IMR-90 (cell line): ENCODE measurements around the gene ADGRL3. TPM values are rescaled to one million over a fixed set of nuclear protein-coding genes. Genes with fewer than 3 reads are reported as not detected.

Experiments
- ATAC-seq: fragments of 200-7000 bp; cut with Tn5 transposase; 2 replicates; pipeline ENCODE4 v1.9.1; 2020; ENCODE audit warnings: low read depth, mild to moderate bottlenecking, moderate library complexity
- BruUV-seq: library from RNA; stranded (reverse); fragments of 400-500 nt; replicated peaks from 2 replicates; lab custom pipeline; 2021; lab: Mats Ljungman, UMichigan
- CTCF ChIA-PET: fragments of 300-600 bp; formaldehyde crosslinking; extraction: SDS; loops from one replicate; lab custom pipeline; 2021; ENCODE audit warnings: antibody characterized with exemption; lab: Yijun Ruan, JAX
- POLR2A ChIA-PET: fragments of 300-600 bp; sonication (Branson Sonifier 250); formaldehyde crosslinking; loops from one replicate; lab custom pipeline; 2022; ENCODE audit warnings: antibody characterized with exemption; ENCODE audit not compliant: unreplicated experiment; lab: Charles Lee
- DNase-seq: peaks from one replicate; pipeline ENCODE4 v3.0.0; 2013
- H2AFZ ChIP-seq: replicated peaks from 2 replicates; pipeline ENCODE3; 2013; ENCODE audit warnings: low read length, mild to moderate bottlenecking; ENCODE audit not compliant: poor library complexity
- H2AK5ac ChIP-seq: 2 replicates; pipeline ENCODE4 v1.6.1; 2013; ENCODE audit warnings: low read depth, low read length, inconsistent platforms
- H2AK9ac ChIP-seq: replicated peaks from 2 replicates; pipeline ENCODE3; 2013; ENCODE audit warnings: mild to moderate bottlenecking, low read depth, low read length, moderate library complexity; ENCODE audit not compliant: poor library complexity
- H2BK120ac ChIP-seq: 2 replicates; pipeline ENCODE4 v1.6.1; 2013; ENCODE audit warnings: low read depth, low read length, inconsistent platforms
- H2BK15ac ChIP-seq: 3 replicates; pipeline ENCODE4 v1.6.1; 2013; ENCODE audit warnings: low read depth, low read length, inconsistent platforms
- H2BK20ac ChIP-seq: 2 replicates; pipeline ENCODE4 v1.6.1; 2013; ENCODE audit warnings: low read depth, mild to moderate bottlenecking, inconsistent platforms, low read length, moderate library complexity
- H2BK5ac ChIP-seq: 2 replicates; pipeline ENCODE4 v1.6.1; 2013; ENCODE audit warnings: mild to moderate bottlenecking, low read depth, low read length, inconsistent platforms; ENCODE audit not compliant: poor library complexity, severe bottlenecking
- H3K14ac ChIP-seq: replicated peaks from 2 replicates; pipeline ENCODE4 v1.6.1; 2013; ENCODE audit warnings: low read depth, low read length, inconsistent platforms
- H3K18ac ChIP-seq: 2 replicates; pipeline ENCODE4 v1.6.1; 2013; ENCODE audit warnings: low read depth, low read length, control low read depth
- H3K23ac ChIP-seq: 2 replicates; pipeline ENCODE4 v1.6.1; 2013; ENCODE audit warnings: low read depth, low read length, inconsistent platforms
- H3K27ac ChIP-seq: 2 replicates; pipeline ENCODE4 v1.5.1; 2013; ENCODE audit warnings: mild to moderate bottlenecking, control low read depth, low read length; ENCODE audit not compliant: insufficient read depth
- H3K27me3 ChIP-seq: 2 replicates; pipeline ENCODE4 v1.6.1; 2013; ENCODE audit warnings: low read length; ENCODE audit not compliant: control insufficient read depth, insufficient read depth
- H3K36me3 ChIP-seq: 2 replicates; pipeline ENCODE4 v1.6.1; 2013; ENCODE audit warnings: low read length, mixed read lengths; ENCODE audit not compliant: control insufficient read depth, insufficient read depth
- H3K4ac ChIP-seq: 2 replicates; pipeline ENCODE4 v1.6.1; 2013; ENCODE audit warnings: low read depth, low read length, inconsistent platforms
- H3K4me1 ChIP-seq: 2 replicates; pipeline ENCODE4 v1.6.1; 2013; ENCODE audit warnings: low read length, mixed read lengths; ENCODE audit not compliant: control insufficient read depth, insufficient read depth
- H3K4me2 ChIP-seq: 2 replicates; pipeline ENCODE4 v1.6.1; 2013; ENCODE audit warnings: low read depth, mild to moderate bottlenecking, control low read depth, low read length, moderate library complexity
- H3K4me3 ChIP-seq: 2 replicates; pipeline ENCODE4 v1.5.1; 2013; ENCODE audit warnings: low read depth, mild to moderate bottlenecking, control low read depth, low read length, moderate library complexity; ENCODE audit not compliant: insufficient read depth
- H3K56ac ChIP-seq: 2 replicates; pipeline ENCODE4 v1.6.1; 2013; ENCODE audit warnings: low read length, inconsistent platforms; ENCODE audit not compliant: insufficient read depth; ENCODE audit errors: extremely low read depth
- H3K79me1 ChIP-seq, 2 experiments: 2 replicates each; pipeline ENCODE4 v1.6.1; 2013; ENCODE audit warnings: low read length in 2 of 2, inconsistent platforms in 1 of 2, low read depth in 1 of 2
- H3K9ac ChIP-seq: 2 replicates; pipeline ENCODE4 v1.6.1; 2013; ENCODE audit warnings: low read depth, low read length, control low read depth
- H3K9me1 ChIP-seq: 2 replicates; pipeline ENCODE4 v1.6.1; 2013; ENCODE audit warnings: low read length, inconsistent platforms; ENCODE audit not compliant: insufficient read depth
- H3K9me3 ChIP-seq: 2 replicates; pipeline ENCODE4 v1.6.1; 2013; ENCODE audit warnings: low read length; ENCODE audit not compliant: control insufficient read depth, insufficient read depth
- H4K20me1 ChIP-seq: 2 replicates; pipeline ENCODE4 v1.6.1; 2013; ENCODE audit warnings: low read length, inconsistent platforms; ENCODE audit not compliant: insufficient read depth
- H4K5ac ChIP-seq: 2 replicates; pipeline ENCODE4 v1.6.1; 2013; ENCODE audit warnings: mild to moderate bottlenecking, low read depth, low read length, control low read depth
- H4K8ac ChIP-seq, 2 experiments: 2 replicates each; pipeline ENCODE4 v1.6.1; 2013; ENCODE audit warnings: low read depth in 2 of 2, low read length in 2 of 2, control low read depth in 1 of 2, inconsistent platforms in 1 of 2
- H4K91ac ChIP-seq: 2 replicates; pipeline ENCODE4 v1.6.1; 2013; ENCODE audit warnings: low read depth, low read length, inconsistent platforms; ENCODE audit not compliant: insufficient read depth
- BHLHE40 ChIP-seq: fragments of 150-350 bp; IDR thresholded peaks from 2 replicates; pipeline ENCODE4 v1.6.1; 2016; ENCODE audit warnings: mild to moderate bottlenecking, low read depth, low read length
- CTCF ChIP-seq: conservative IDR thresholded peaks from 2 replicates; pipeline ENCODE4 v1.5.1; 2012; ENCODE audit warnings: mild to moderate bottlenecking, low read depth, low read length, improper control_type of control experiment
- ELK1 ChIP-seq: fragments of 150-350 bp; IDR thresholded peaks from 2 replicates; pipeline ENCODE4 v1.6.1; 2016; ENCODE audit warnings: low read depth, mild to moderate bottlenecking, low read length, moderate library complexity, borderline replicate concordance
- FOS ChIP-seq: fragments of 150-350 bp; IDR thresholded peaks from 2 replicates; pipeline ENCODE4 v1.6.1; 2016; ENCODE audit warnings: low read depth, low read length
- MAFK ChIP-seq: IDR thresholded peaks from 2 replicates; pipeline ENCODE4 v1.6.1; 2012; ENCODE audit warnings: low read depth, low read length, improper control_type of control experiment
- MAZ ChIP-seq: IDR thresholded peaks from 2 replicates; pipeline ENCODE4 v1.6.1; 2012; ENCODE audit warnings: low read depth, mild to moderate bottlenecking, low read length, improper control_type of control experiment, moderate library complexity, borderline replicate concordance
- MXI1 ChIP-seq: IDR thresholded peaks from 2 replicates; pipeline ENCODE4 v1.6.1; 2012; ENCODE audit warnings: low read depth, mild to moderate bottlenecking, low read length, moderate library complexity, borderline replicate concordance
- NFE2L2 ChIP-seq: fragments of 150-350 bp; IDR thresholded peaks from 2 replicates; pipeline ENCODE4 v1.6.1; 2016; ENCODE audit warnings: low read depth, mild to moderate bottlenecking, low read length
- SMC3 ChIP-seq: fragments of 150-350 bp; IDR thresholded peaks from 2 replicates; pipeline ENCODE4 v1.6.1; 2016; ENCODE audit warnings: low read depth, mild to moderate bottlenecking, antibody characterized with exemption, low read length, moderate library complexity
- USF2 ChIP-seq: fragments of 150-350 bp; IDR thresholded peaks from 2 replicates; pipeline ENCODE4 v1.6.1; 2017; ENCODE audit warnings: mild to moderate bottlenecking, antibody characterized with exemption, low read length, low read depth
- WGBS, 2 experiments: methylation state at CpG; one replicate each; pipeline versions ENCODE4 v1.1.5 to v1.1.7; 2013; ENCODE audit warnings: missing lambda C conversion rate in 2 of 2; ENCODE audit not compliant: insufficient read length in 1 of 2; ENCODE audit errors: extremely low coverage in 2 of 2; 5-methylcytosine and 5-hydroxymethylcytosine counted together
- dilution Hi-C: fragments of 300-500 bp; cut with HindIII; formaldehyde crosslinking; loops from one replicate; pipeline ENCODE4 v1.14.3; 2018; ENCODE audit warnings: low sequenced_read_pairs; ENCODE audit not compliant: unreplicated experiment
- in situ Hi-C: fragments of 300-500 bp; cut with MboI; formaldehyde crosslinking; loops from 3 replicates; pipeline ENCODE4 v1.14.3; 2019; ENCODE audit warnings: low sequenced_read_pairs, inconsistent platforms, mixed read lengths
- intact Hi-C: fragments of 100-400 bp; cut with micrococcal nuclease; formaldehyde crosslinking; loops from 2 replicates; pipeline ENCODE4 v1.10.0; 2022
- polyA plus RNA-seq, 3 experiments: library from polyadenylated mRNA; depleted of rRNA; stranded (reverse); fragments of >200 nt; gene quantifications; 2 replicates each; pipeline ENCODE4 v1.2.3, GENCODE V29; 2012; ENCODE audit warnings: low replicate concordance in 1 of 3
- total RNA-seq: library from RNA; depleted of rRNA; stranded (reverse); fragments of >200 nt; gene quantifications from 2 replicates; pipeline ENCODE4 v1.2.3, GENCODE V29; 2012

Gene ADGRL3
- total and polyA plus RNA-seq, 2 of the 4 experiments (the other 2 are of a cell fraction) = 0.46 to 2.5 TPM

GRCh38 chr4:62030958-62031357, 830.8 kb downstream of the ADGRL3 start:
- H2BK15ac ChIP-seq = no peak overlapping the region
- no peaks in the 10 kb centered on the region for H3K9me1 ChIP-seq
- H3K9ac ChIP-seq = no peak overlapping the region
- no CpG with 5 or more reads among the region's 2 CpGs for WGBS, 2 experiments
- in situ Hi-C loops (no loop called here), intact Hi-C loops (no loop called here), dilution Hi-C loops (no loop called here)
- no peak overlapping the region for H3K27ac ChIP-seq
- no peak overlapping the region for H2BK20ac ChIP-seq
- TF ChIP-seq MXI1 (no peak), MAZ (no peak), CTCF (no peak), USF2 (no peak), NFE2L2 (no peak), ELK1 (no peak), MAFK (no peak), FOS (no peak), SMC3 (no peak), BHLHE40 (no peak)
- no peak for ATAC-seq
- no peak overlapping the region for H4K5ac ChIP-seq
- no peaks in the 10 kb centered on the region for H3K4me1 ChIP-seq
- H4K91ac ChIP-seq = no peak overlapping the region
- no peak overlapping the region for H2AFZ ChIP-seq
- H3K4me2 ChIP-seq = no peak overlapping the region
- no peak overlapping the region for H3K18ac ChIP-seq
- no peaks in the 10 kb centered on the region for H3K36me3 ChIP-seq
- H3K79me1 ChIP-seq = no peaks in the 10 kb centered on the region
- POLR2A ChIA-PET = no interaction called here
- no TSS peak for BruUV-seq
- H2AK9ac ChIP-seq = no peak overlapping the region
- no peak overlapping the region for H2AK5ac ChIP-seq
- H4K20me1 ChIP-seq = no peaks in the 10 kb centered on the region
- H3K9me3 ChIP-seq = no peaks in the 10 kb centered on the region
- H3K14ac ChIP-seq = no peak overlapping the region
- no peak overlapping the region for H2BK120ac ChIP-seq
- H3K4me3 ChIP-seq = no peak overlapping the region
- no peak overlapping the region for H2BK5ac ChIP-seq
- H4K8ac ChIP-seq = no peak overlapping the region
- CTCF ChIA-PET = no interaction called here
- no peak overlapping the region for H3K56ac ChIP-seq
- DNase-seq = no peak
- no peak overlapping the region for H3K4ac ChIP-seq
- H3K27me3 ChIP-seq = no peaks in the 10 kb centered on the region
- no peak overlapping the region for H3K23ac ChIP-seq
